ENCODE data around the gene PGGHG.

PGGHG gene

GRCh38 chr11:288478-289397 lies at the start of gene PGGHG:
TSS of gene PGGHG (plus strand) at chr11:289126. CDS start at chr11:289817, 691 bp downstream.
- DNase-seq = peak; percentile 67

DNA sequence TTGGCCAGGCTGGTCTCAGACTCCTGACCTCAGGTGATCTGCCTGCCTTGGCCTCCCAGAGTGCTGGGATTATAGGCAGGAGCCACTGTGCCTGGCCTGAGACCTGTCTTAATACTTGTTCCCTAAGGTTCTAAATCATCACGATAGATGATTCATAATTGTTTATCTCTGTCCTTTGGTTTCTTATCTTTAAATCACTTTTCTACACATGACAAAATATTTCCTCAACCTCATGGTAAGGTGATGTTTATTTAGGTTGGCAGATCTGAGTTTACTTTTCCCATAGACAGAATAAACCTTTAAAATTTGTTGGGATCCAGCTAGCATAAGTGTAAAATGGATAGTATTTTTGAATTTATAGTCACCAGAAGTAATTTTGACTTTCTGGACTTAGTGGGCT lies 48.6 kb upstream of the PGGHG start:
- DNase-seq = no peak

DNA sequence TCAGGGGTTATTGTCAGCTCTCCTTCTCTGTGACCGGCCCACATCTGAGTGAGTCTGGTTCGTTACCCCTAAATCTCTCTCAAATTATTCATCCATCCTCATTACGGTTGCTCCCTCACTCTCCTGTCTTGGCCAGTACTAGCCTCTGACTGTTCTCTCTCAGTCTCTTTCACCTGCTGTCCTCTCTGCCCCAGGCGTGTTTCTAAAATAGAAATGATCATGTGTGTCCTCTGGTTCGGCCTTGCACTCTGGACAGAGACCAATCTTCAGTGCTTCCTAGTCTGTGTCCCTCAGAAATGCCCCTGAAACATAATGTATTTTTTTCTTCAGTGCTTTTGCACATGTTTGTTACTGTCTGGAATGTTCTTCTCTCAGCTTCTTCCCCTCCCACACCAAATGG lies 47.3 kb upstream of the PGGHG start:
- no peak for DNase-seq

DNA sequence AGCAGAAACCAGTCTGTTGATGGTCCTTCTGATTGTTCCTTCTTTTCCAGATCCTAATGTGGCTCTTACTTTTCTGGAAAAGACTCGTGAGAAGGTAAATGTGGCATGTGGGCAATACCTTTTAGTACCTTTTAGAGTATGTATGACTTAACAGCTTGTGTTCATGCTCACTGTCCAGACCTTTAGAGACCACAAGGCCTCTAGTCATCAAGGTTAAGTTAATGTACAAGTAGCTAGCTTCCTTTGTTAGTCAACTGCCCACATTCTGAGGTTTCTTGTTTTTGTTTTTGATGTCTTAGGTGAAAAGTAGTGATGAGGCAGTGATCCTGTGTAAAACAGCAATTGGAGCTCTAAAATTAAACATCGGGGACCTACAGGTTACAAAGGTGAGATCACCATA lies 44.5 kb upstream of the PGGHG start:
- no peak for DNase-seq

DNA sequence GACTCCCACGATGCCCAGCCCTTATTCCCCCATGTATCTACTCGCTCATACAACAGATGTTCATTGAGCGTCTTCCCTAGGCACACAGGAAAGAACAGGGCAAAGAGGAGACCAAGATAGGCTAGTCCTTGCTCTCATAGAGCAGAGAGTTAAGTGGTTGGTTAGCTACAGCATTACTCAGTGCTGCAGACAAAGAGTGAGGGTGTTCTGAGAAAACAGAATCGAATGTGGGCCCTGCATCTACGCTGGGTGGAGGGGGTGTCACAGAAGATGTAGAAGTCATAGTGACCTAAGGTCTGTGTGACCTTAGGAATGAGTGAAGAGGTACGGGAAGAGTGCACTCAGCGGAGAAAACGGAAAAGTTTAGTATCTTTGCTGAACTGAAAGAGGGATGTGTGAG lies 39.9 kb upstream of the PGGHG start:
- DNase-seq = no peak

DNA sequence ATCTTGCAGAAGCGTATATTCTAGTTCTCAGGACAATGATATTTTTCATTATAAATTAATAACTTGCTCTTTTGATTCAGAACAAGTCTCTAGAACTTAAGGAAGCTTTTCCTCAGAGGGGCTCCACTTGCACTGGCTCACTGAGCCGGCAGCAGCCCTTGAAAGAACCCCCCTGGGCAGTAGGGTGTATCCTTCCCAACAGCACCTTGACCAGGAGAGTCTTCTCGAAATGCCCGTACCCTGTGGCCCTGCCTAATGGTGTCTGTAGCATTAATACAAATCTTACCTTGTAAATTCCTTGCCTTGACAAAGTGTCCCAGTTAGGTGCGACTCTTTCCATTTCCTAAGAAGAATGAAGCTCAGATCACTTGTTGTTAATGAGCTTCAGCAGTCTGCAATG lies 38.7 kb upstream of the PGGHG start:
- no peak for DNase-seq

DNA sequence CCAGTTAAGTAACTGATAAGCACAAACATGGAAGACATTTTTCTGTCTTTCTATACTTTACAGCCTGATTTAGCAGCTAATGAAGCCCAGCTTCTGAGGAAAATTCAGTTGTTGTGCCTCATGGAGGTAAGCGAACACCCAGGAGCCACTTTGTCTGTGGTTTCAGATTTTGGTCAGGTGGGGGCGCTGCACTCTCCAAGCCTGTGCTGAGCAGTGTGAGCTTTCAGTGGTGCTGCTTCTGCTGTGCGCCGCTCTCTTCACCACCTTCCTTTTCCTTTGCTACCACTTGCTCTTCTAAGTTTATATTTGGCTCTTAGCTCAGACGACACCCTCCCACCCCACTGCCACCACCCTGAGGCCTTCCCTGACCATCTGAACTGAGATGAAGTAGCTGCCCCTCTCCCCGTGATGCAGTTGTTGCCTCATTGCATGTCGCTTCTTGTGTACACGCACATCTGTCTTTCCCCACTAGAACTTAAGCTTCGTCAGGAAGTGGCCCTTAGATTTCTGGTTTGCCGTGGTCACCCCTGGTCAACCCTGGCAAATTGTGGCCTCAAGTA lies 38.1 kb upstream of the PGGHG start:
- DNase-seq = peak; percentile 84

DNA sequence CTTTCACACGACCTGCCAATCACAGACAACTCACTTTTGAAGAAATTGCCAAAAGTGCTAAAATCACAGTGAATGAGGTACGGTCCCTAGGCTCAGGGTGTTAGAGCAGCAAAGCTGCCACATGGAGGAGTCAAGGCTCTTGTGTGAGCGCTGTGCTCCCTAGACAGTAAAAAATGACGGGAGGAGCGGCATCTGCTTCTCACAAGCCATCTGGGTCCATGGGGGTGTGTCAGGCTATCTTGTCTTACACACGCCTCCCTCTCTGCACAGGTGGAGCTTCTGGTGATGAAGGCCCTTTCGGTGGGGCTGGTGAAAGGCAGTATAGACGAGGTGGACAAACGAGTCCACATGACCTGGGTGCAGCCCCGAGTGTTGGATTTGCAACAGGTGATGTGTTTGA lies 37.4 kb upstream of the PGGHG start:
- no peak for DNase-seq

DNA sequence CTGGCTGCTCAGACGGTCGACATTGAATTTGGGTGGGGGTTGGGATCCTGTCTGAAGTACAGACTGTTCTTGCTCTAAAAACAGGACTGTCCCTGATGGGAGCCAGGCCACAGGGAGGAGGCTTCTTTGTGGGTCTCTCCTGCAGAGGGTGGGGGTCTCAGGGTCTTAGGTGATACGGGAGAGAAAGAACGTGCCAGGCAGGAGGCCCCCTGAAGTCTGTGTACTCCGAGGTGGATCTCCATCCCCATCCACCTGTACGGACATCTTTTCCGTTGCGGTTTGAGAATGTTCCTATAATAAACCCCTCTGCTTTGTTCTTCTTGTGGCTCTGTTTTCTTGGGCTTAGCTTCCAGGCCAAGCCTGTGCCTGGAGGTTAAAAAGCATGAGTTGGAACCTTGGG lies 36.3 kb upstream of the PGGHG start:
- no peak for DNase-seq

- no peak for DNase-seq
Observed at GRCh38 chr11:253160-253885, 35.6 kb upstream of the PGGHG start.

DNA sequence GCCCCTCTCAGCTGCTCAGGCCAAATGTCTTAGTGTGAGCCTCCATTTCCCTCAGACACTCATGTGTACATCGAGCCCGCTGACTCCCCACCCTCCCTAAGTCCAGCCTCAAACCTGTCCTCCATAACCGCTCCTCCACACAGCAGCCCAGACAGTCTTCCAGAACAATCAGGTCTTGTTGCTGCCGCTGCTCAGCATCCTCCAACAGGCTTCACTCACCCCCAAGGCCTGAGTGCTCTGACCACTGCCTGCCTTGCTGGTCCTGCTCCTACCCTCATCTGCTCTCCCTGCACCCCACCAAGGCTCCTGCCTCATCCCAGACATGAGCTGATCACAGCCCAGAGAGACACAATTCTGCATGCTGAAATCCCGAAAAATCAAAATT lies 35.0 kb upstream of the PGGHG start:
- no peak for DNase-seq

DNA sequence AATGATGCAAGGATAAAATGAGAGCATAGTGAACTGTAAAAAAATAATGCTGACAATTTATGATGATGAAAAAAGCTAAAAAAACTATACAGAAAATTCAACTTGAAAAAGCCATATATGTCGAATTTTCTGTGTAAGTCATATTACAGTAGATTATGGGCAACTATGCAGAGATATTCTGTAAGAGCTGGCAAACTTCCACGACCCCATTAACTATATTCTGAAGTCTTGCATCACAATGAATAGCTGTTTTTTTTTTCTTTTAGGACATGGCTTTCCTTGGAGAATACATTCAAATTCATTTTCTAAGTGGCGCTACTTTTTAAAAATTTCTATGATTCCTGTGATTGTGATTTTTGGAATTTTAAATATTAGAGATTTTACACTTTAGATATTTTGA lies 33.8 kb upstream of the PGGHG start:
- no peak for DNase-seq

GRCh38 chr11:255816-256215 lies 33.1 kb upstream of the PGGHG start:
- no peak for DNase-seq

DNA sequence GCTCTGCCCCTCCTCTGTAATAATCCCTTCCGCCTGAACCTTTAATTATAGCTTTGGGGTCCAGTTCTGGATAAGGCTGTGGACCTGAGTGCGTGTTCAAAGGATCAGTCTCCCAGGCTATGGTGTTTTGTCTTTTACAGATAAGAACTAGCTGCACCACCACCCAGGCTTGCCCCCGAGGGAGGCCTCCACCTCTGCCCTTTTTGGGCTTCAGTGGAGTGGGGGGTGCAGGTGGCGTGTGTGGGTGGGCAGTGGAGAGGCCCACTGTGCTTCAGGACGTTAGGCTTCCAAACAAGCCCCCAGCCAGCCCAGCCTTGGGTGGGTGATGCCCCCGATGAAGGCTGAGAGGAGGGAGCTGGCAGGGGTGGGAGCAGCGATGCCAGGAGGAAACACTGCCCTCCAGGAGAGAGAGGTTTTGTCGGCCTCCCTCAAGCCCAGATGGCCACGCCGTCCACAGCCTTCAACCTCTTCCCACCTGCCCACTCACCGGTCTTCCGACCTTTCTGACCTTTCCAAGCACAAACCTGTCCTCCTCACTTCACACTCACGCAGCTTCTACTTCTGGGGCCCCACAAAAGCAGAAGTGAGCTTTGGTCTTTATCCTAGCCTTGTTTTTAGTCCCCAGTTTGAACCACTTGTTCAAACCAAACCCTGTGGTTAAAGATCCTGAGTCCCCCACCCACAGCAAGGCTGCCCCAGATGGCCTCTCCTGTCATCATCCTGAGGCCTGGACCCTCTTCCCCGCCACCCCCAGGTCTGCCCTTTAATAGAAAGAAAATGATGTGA lies 31.8 kb upstream of the PGGHG start:
- no peak for DNase-seq

DNA sequence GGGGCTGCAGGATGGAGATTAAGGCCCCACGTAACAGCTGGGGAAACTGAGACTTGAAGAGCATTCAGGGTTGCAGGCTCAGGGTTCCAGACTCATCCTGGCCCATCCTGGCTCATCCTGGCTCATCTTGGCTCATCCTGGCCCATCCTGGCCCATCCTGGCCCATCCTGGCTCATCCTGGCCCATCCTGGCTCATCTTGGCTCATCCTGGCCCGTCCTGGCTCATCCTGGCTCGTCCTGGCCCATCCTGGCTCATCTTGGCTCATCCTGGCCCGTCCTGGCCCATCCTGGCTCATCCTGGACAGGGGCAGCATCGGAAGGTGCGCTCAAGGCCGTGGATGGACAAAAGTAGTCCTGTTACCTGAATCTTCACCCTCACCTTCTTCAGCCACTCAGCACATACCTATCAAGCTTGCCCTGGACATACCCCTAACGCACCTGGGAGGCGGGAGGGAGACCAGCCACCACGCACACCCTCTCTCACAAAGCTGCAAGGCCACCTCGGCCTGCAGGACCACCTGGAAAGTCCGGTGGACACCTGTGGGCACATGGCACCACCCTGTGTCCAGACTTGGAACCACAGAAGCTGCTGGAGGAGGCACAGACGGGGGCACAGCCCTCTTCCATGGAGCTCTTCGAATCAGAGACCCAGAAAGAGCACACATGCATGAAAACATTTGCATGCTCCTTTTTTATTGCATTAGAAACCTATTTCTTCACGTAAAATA lies 31.0 kb upstream of the PGGHG start:
- DNase-seq = no peak

GRCh38 chr11:259413-259812 lies 29.5 kb upstream of the PGGHG start:
- no peak for DNase-seq

GRCh38 chr11:261624-262023 lies 27.3 kb upstream of the PGGHG start:
- no peak for DNase-seq

- peak; percentile 28 for DNase-seq
Observed at GRCh38 chr11:266676-267439, 22.1 kb upstream of the PGGHG start.

DNA sequence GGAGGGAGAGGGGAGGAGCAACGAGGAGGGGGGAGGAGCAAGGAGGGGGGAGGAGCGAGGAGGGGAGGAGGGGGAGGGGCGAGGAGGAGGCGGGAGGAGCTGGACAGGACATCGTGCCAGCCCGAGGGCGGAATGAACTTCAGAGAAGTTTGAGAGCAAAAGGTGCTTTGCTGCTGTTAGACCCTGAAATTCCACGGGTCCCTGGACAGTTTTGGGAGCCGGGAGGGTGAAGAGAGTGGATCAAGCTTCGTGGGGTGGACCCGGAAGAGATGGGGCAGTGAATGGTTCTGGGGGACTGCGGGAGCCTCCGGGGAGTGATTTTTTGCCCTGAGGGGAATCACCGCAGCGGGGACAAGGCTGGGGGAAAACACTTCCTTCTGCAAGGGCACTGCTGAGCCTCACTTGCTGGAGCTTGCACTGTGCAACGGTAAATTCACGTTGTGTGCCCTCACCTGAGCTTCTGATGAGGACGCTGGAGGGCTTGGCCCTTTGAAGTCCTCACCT lies 21.4 kb upstream of the PGGHG start:
- peak; percentile 42 for DNase-seq

GRCh38 chr11:268716-269145 lies 20.2 kb upstream of the PGGHG start:
- peak; percentile 34 for DNase-seq

GRCh38 chr11:269146-269890 lies 19.6 kb upstream of the PGGHG start:
- DNase-seq = peak; percentile 40

Data from activated CD8-positive, alpha-beta memory T cell treated with anti-CD3 and anti-CD28 coated beads, Interleukin-2, amount 50 U/mL, for 4 hours (primary cell).